NCI-H460 (cell line): ENCODE measurements around the gene IDUA. TPM values are rescaled to one million over a fixed set of nuclear protein-coding genes. Genes with fewer than 3 reads are reported as not detected.

ENCODE experiments used
- DNase-seq: peaks from one replicate; pipeline ENCODE4 v3.0.0-alpha.2; 2016; ENCODE audit warnings: low read depth; ENCODE audit errors: extremely low read depth
- total RNA-seq: library from RNA; depleted of rRNA; stranded (reverse); fragments of >200 nt; shearing (Covaris generic); gene quantifications from 2 replicates; pipeline ENCODE4 v1.2.3, GENCODE V29; 2014

Gene IDUA
- total RNA-seq, 1 experiment from 2014 or later = 8.9 TPM

GRCh38 chr4:1013225-1014073 is 26.6 kb downstream of the IDUA start:
- no peak for DNase-seq

DNA sequence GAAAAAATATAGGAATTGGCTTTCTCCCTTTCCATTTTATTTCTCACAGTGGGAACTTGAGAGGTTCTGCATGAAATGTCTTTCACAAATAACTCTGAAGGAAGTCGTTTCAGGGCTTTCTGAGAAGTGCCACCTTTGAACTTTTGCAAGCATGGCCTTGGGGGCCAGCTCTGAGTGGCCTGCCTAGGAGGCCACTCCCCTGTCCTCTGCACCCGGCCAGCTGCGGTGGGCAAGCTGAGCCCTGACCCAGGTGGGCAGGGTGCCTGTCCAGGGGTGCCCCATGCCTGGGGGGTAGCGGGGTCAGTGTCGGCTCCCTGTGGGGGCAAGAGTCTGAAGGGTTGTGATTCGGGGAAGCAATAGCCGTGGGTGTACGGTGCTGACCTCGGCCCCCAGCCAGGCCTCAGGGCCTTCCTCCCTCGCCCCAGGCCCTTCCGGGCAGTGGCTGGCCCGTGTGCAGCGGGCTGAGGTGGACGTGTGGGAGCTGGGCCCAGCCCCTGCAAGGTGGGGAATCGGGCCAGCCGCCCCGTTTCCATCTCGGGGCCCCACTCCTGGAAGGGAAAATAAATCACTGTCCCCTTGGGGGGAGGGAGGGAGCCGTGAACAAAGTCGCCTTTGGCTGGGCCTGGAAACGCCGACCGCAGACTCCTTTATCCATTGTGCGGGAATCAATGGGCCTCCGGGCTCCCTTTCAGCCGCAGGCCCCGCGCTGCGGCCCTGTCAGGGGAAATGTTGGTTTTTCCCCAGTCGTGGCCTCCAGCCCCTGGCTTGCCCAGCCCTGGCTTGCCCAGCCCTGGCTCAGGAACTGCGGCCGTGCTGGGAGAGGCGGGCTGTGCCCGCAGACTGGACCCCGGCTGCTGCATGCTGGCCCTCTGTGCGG is 27.7 kb downstream of the IDUA start:
- no peak for DNase-seq

- no peak for DNase-seq
These were observed 28.3 kb downstream of the IDUA start for GRCh38 chr4:1015179-1015578.

GRCh38 chr4:1015746-1016145 is 28.9 kb downstream of the IDUA start:
- no peak for DNase-seq

DNA sequence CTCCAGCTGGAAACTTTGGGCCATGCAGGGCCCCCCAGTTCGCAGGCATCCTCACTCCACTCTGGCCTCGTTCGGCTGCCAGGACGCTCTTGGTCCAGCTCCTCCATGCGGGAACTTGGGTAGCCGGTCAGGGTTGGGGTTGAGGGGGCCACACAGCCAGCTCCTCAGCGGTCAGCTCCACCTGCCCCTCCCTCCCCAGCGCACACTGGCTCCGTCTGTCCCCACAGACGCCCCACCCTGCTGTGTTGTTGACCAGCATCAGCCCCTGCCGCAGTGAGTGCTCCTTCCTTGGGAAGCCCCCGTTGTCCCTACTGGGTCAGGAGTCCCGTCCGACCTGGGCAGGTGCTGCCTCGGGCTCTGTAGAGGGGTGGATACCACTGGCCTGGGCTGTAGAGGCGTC is 30.4 kb downstream of the IDUA start:
- DNase-seq = no peak

- DNase-seq = no peak
These were observed 30.9 kb downstream of the IDUA start for GRCh38 chr4:1017706-1018105.

DNA sequence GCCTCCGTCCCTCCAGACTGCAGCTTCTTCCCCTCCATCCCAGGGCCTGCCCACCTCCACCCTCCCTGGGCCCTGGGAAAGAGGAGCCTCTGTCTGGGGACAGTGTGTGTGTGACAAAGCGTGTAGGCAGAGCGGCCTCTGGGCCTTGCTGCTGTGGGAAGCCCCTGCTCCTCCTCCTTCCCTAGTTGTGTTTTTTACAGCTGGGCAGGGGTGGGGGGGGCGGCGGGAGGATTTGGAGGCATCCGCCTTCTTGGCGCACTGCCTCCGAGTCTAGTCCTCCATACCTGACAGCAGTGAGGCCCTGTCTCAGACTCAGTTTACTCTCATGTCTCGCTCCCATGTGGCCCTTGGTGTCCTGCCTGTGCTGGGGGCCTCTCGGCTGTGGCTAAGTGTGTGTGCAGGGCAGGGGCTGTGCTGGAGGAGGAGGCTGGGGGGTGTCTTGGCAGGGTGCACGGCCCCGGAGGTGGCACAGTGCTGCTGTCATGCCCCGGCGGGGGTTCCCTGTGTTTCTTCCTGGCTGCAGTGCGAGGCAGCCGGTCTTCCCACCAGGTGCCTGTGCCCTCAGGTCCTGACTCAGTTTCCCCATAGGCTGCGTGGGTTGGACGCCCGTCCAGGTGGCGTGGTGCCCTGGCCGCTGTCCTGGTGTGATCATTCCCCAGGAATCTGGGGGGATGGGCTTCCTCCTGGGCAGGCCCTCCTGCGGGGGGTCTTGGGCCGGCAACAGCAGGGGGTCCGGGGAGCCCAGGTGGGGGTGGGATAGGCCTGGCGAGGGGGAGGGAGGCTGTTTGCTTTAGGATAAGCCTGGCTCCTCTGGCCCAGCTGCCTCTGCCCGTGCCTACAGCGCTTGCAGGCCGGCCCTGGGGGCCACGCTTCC is 31.5 kb downstream of the IDUA start:
- no peak for DNase-seq

DNA sequence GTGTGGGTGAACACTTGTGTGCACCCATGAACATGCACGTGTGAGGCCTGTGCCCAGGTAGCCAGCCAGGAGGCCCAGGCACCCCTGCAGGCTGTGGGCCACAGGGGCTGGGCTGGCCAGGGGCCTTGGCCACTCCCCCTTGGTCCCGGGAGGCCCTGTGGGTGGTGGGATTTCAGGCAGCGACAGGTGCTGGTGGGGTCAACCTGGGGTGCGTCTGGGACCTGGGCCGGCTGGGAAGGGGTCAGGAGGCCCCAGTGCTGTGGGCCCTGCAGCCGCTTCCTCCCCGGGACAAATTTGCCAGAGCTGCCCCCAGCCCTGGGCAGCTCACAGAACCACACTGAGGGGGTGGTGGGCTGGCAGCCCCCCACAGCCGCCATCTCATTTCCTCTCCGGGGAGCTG is 32.5 kb downstream of the IDUA start:
- no peak for DNase-seq

- DNase-seq = no peak
These were observed 33.1 kb downstream of the IDUA start for GRCh38 chr4:1019729-1020470.

GRCh38 chr4:1021386-1022050 is 34.7 kb downstream of the IDUA start:
- DNase-seq = no peak

DNA sequence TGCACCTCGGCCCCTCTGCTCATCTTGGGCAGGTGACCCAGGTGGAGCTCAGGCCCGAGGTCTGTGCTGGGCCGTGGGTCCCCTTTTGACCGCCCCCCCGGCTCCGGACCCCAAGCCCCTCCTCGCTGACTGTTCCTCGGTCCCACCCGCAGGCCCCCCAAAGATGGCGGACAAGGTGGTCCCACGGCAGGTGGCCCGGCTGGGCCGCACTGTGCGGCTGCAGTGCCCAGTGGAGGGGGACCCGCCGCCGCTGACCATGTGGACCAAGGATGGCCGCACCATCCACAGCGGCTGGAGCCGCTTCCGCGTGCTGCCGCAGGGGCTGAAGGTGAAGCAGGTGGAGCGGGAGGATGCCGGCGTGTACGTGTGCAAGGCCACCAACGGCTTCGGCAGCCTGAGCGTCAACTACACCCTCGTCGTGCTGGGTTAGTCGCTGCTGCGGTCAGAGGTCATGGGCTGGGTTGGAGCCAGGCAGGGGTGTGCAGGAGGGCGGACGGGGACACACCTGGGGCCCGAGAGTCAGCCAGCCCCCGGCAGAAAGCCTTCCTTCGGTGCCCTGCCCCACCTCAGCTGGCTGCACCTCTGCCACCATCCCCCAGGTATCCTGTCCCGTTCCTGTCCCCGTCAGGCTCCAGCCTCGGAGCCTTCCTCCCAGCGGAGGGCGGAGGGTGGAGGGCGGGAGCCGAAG is 35.4 kb downstream of the IDUA start:
- DNase-seq = no peak

- no peak for DNase-seq
These were observed 35.9 kb downstream of the IDUA start for GRCh38 chr4:1022739-1023066.

DNA sequence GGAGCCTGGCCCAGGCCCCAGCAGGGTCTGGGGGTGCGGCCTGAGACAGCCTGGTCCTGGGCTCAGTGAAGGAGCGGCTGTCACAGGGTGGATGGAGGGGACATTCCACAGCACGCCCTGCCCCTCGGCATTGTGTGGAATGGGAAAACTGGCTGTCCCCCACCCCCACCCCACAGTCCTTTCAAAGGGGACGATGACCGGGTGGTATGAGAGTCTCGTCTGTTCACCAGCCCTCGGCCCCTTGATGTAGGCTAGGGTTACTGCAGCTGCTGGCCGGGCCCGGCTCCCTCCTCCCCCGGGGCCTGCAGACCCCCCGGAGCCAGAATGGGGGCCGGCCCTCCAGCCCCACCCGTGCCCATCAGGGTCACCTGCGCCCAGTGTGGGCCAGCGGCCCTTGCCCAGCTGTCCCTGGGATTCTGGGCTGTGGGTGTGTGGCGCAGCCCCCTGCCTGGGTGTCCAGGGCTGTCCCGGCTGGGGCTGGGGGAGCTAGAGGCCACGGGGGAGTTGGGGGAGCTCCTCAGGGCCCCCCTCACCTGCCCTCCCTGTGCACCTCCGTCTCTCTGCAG is 36.3 kb downstream of the IDUA start:
- no peak for DNase-seq

- DNase-seq = no peak
These were observed 37.3 kb downstream of the IDUA start for GRCh38 chr4:1023895-1024740.

DNA sequence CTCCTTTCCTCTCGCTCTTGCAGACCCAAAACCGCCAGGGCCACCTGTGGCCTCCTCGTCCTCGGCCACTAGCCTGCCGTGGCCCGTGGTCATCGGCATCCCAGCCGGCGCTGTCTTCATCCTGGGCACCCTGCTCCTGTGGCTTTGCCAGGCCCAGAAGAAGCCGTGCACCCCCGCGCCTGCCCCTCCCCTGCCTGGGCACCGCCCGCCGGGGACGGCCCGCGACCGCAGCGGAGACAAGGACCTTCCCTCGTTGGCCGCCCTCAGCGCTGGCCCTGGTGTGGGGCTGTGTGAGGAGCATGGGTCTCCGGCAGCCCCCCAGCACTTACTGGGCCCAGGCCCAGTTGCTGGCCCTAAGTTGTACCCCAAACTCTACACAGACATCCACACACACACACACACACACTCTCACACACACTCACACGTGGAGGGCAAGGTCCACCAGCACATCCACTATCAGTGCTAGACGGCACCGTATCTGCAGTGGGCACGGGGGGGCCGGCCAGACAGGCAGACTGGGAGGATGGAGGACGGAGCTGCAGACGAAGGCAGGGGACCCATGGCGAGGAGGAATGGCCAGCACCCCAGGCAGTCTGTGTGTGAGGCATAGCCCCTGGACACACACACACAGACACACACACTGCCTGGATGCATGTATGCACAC is 38.2 kb downstream of the IDUA start:
- no peak for DNase-seq

GRCh38 chr4:1026115-1026514 is 39.3 kb downstream of the IDUA start:
- no peak for DNase-seq

- no peak for DNase-seq
These were observed 40.5 kb downstream of the IDUA start for GRCh38 chr4:1027219-1027914.
